PC-3 (cell line): ENCODE data around the gene SF3B2.

Experiments
- CTCF ChIP-seq: fragments of 300-600 bp; sonication (generic); conservative IDR thresholded peaks from 2 replicates; pipeline ENCODE4 v1.5.1; 2017; ENCODE audit warnings: antibody characterized with exemption, low read depth, mild to moderate bottlenecking, low read length
- EZH2 ChIP-seq: fragments of 300-600 bp; sonication (generic); IDR thresholded peaks from one replicate; pipeline ENCODE4 v1.6.1; 2017; ENCODE audit warnings: antibody characterized with exemption, mild to moderate bottlenecking, low read length; ENCODE audit not compliant: unreplicated experiment

DNA sequence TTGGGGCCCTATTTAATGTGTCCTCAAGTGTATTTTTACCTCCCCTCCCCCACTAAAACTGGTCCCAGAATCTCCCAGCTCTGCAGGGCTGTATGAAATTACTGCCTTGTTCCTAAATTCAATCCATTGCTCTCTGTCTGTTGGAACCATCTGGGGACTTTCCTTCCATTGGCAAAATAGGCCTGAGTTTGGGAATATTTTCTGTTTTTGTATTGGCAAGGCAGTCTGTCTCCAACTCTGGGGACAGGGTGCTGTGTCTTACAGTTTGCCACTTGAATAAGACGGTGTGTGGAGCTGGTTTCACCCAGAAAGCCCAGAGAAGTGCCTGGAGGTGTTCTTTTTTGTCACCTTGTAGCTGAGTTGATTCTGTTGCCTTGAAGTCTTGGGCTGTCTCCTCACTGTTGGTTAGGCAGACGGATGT, 19.2 kb downstream of the SF3B2 start:
- no peak for TF ChIP-seq CTCF
- TF ChIP-seq EZH2 = no peak
